CD4-positive, alpha-beta T cell treated with Interleukin-12 subunit alpha and Interleukin-12 subunit beta, for 1 hour (primary cell): ENCODE results near the gene PSMC2.

Experiments
- DNase-seq: peaks from one replicate; pipeline ENCODE4 v3.0.0-alpha.2; 2020

The PSMC2 gene

DNA sequence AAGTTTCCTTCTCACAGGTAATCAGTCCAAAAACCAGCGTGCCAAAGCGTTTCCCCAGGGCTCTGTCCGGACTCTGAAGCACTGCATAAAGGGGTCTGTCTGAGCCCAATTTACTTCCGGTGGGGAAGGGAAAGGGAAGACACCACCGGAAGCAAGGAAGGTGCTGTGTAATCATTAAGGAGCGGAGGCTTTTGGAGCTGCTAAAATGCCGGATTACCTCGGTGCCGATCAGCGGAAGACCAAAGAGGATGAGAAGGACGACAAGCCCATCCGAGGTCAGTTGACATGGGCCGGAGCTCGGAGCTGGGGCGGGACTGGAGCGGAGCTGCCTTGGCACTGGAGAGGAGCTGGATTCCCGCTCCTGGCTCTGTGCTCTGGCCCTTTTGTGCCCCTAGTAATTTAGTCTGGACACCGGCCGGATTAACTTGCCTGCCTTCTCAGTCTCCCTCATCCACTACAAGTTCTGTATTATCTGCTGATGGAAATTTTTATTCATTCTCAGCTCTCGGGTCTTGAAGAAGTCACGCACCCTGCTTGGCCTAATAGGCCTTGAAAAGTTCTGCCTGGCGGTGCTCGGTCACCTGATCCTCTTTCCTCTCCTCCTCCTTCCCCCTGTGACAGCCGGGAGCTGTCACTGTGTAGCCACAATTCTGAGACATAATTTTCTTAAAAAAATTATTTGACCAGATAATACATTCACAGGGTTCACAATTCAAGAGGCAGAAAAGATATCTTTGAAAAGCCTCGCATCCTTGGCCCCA, at the start of gene PSMC2:
PSMC2 (plus strand) TSS at position 137 of the 761 bp plus-strand sequence; CDS start at position 206, 69 bp downstream.
- DNase-seq, result peak; percentile 90

- no peak for DNase-seq
These were observed 49.6 kb upstream of the PSMC2 start for GRCh38 chr7:103297837-103298179.

DNA sequence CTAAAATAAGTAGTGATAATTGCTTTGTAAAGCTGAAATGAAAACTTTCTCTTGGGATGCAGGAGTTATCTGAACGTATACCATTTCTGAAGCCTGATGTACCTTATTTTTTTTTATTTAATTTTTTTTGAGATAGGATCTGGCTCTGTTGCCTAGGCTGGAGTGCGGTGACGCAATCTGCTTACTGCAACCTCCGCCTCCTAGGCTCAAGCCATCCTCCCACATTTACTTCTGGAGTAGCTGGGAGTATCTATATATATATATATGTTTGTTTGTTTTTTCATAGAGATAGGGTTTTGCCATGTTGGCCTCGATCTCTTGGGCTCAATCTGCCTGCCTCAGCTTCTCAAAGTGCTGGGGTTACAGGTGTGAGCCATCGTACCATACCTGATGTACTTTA, 47.8 kb upstream of the PSMC2 start:
- no peak for DNase-seq

DNA sequence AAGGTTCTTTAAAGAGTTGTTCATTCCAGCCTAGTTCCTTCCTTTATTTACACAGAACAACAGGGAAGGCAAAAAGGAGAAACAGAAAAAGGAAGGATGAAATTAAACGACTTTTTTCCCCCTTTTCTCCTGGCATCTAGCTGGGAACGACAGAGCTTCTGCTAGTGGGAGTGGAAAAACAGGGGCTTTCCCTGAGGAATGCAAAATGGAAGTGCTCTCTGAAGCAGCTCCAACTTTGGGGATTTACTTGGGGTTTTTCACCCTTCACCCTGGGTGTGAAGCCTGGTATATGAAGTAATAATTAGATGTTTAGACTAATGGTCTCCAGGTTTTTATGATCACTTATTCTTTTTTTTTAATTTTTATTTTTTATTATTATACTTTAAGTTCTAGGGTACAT, 46.0 kb upstream of the PSMC2 start:
- DNase-seq, result no peak

DNA sequence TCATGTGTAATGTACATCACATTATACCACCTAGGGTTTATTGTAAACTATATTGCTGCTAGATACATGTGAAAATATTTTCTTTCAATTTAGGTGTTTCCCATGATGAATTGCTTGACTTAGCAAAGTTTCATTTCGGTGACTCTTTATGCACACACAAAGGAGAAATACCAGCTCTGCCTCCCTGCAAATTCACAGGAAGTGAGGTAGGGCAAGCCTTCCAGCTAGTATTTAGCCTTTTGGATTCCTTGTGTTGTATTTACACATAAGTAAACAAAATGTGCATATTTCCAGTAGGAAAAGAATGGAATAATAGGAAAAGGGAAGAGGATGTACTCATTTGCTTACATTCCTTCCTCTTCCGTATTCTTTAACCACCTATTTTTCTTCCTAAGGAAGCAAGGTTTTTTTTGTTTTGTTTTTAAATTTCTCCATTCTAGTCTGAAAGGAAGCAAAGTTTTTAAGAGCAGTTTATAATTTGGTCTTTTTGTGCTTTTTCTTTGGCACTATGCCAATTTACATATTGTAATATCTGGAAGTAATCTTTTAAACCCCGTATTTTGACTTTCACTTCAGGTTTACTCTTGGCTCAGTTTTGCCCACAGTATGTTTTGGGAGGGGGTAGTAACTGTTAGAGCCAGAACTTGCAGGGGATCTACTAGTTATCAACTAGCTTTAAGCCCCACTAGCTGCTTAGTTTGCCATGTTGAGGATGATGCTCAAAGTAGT, 39.8 kb upstream of the PSMC2 start:
- no peak for DNase-seq

GRCh38 chr7:103314852-103315251, 32.6 kb upstream of the PSMC2 start:
- DNase-seq, result no peak

GRCh38 chr7:103316380-103316941, 31.0 kb upstream of the PSMC2 start:
- DNase-seq, result no peak

DNA sequence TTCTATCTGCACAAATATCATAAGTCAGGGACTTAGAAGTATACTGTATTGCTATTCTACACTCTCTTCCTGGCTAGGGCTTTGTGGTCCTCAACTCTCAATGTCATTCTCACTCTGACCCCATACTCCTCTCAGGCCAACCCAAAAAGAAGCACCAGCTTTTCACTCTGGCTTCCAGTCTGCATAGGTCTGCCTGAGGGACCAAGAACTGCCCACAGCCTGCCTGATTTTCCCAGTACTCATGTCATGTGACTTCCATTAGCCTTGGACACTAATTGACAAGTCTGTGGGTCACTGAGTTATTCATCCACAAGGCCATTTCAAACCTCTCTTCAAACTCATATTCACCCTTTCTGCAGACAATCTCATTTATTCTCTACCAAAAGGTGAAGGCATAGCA, 30.4 kb upstream of the PSMC2 start:
- no peak for DNase-seq

- no peak for DNase-seq
These were observed 21.7 kb upstream of the PSMC2 start for GRCh38 chr7:103325744-103326143.

DNA sequence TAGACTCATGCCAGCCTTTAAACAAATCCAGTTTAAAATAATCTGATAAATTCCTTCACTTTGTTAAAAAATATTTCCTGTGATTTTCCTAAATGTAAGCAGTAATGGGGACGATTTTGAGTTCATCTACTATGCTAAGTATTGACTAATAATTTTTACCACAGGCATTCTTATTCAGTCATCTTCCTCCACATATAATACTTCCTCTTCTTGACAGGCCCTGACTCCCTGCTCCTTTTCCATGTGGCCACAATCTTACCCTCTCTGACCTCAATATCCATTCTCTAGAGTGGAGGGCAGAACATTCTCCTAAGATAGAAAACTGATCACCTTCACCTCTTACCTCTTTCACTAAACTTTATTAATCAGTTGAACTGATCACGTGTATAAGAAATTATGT, 10.7 kb upstream of the PSMC2 start:
- no peak for DNase-seq

GRCh38 chr7:103338864-103339263, 8.6 kb upstream of the PSMC2 start:
- no peak for DNase-seq

- DNase-seq, result no peak
These were observed 6.0 kb upstream of the PSMC2 start for GRCh38 chr7:103341466-103341865.

DNA sequence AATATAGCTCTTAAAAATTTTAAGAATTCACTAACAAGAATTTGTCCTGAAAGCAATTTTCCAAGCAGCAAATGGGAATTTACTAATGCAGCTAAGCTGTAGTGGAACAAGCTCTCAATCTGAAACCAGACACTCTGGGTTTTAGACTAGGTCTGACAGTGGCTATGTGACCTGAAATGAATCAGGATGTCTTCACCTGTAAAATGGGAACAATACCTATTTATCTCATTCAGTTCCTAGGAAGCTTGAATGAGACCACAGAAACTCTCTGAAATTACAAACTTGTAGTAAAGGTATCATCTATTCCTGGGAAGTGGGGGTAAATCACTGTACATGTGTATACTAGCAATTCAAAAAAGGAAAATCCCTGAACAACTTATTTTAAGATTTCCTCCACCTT, 4.1 kb upstream of the PSMC2 start:
- no peak for DNase-seq

DNA sequence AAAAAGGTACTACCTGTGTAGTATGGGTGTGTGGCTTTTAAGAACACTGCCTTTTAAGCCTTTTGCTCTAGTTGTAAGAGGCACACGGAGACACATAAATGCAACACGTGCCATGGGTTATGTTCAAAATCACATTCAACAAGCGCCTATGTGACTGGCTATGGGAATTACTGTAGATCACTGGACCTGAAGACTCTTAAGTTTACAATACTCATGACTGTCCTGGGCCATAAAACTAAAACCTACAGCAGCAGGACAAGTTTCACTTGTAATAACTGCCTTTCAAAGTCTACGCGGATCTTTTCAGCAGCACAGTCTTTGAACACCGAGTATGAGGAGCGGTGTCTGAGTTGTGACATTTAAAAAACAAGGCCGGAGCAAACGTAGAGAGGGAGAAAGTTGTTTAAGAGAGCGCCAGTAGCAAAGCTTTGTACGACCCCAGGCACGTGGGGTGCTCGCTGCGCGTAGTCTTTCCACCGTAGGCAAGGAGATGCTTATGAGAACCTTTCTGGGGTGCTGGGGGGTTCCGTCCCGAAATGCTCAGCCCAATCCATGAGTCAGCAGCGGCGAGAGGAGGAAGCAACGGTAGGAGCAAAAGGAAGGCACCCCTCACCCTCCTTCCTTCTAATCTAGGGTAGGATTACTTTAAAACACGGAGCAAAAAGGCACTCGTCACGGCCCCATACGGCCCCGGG, 3.5 kb upstream of the PSMC2 start:
- DNase-seq, result peak; percentile 35

DNA sequence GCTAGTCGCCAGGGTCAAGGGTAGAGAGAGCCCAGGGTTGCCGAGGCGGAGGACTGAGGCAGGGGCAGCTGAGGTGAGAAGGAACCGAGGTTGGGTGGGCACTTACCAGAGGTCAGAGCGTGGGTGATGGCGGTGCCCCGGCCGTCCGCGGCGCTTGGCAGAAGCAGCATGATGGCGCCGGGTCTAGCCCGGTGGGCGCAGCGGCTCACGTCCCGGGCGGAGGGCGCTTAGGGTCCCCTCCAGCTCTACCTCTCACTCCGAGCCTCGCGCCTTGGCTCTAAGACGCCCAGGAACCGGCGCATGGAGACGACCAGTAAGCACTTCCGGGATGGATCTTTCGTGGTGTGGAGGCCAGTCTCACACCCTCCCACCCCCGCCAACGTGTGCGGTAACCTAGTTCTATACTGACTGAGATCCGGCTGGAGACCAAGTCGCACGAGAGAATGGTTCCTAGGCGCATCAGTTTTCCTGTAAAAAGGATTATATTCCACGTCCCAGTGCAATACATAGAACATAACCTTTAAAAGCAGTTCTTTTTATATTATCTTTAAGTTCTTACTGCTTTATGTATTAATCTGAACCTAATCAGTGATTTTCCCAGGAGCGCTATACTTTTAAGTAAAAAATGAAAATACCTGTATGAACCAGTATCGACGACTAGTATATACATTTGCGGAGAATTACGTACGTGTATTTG, 2.8 kb upstream of the PSMC2 start, which contains the start of gene DNAJC2:
DNAJC2 (minus strand) TSS at position 315 of the 697 bp plus-strand sequence; CDS start at position 170, 145 bp downstream.
- DNase-seq, result peak; percentile 88

DNA sequence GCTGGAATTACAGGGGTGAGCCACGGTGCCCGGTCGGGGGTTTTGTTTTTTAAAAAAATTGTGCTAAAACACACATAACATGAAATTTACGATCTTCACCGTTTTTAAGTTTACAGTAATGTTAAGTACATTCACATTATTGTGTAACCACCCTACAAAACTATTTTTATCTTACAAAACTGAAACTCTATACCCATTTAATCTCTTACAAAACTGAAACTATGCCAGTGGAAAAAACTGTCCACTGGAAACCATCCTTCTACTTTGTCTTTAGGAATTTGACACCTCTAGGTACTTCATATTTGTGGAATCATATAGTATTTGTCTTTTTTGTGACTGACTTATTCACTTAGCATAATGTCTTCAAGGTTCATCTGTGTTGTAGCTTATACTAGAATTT, 1.0 kb upstream of the PSMC2 start:
- no peak for DNase-seq

GRCh38 chr7:103348452-103348851, 1.0 kb downstream of the PSMC2 start:
- DNase-seq, result peak; percentile 15

DNA sequence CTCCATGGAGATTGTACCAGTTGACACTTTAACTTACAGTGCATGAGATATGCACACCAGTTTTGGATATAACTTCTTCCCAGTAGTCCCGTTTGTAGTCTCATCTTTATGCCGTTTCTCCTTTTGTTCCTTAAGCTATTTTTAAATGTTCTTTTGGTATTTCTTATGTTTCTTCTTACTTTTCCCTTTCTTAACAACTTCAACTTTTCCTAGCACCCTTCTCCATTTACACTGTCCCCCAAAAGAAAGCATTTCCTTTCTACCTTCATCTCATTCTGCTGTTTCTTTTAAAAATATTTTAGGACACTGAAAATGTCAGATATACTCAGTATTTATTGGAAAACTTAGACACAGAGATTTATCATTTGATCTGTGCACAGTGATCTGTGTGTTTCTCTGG, 1.5 kb downstream of the PSMC2 start:
- DNase-seq, result no peak

GRCh38 chr7:103349805-103350204, 2.4 kb downstream of the PSMC2 start:
- DNase-seq, result no peak

DNA sequence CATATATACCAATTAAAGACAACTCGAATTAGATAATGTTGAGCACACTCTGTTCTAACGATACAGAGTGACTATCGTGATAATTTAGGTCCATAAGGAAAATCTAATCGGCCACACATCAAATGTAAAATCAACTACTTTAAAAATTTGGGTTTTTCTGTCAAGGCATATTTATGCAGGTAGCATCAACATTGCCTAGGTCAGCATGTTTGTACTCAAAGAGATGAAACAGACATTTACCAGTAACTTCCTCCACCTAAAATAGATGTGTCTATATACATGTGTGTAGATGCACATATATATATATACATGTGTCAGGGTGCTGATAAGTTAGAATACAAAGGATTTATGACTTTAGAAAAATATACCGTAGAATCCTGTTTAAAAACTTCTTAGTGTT, 22.0 kb downstream of the PSMC2 start:
- no peak for DNase-seq

GRCh38 chr7:103373866-103374643, 26.6 kb downstream of the PSMC2 start:
- DNase-seq, result no peak
